SK-N-SH treated with all-trans-retinoic acid at 6 μM for 48 hours (cell line): ENCODE data around the gene PET100.

Source experiments
- ATAC-seq: fragments of 200-7000 bp; cut with Tn5 transposase; 3 replicates; pipeline ENCODE4 v1.9.1; 2020; ENCODE audit warnings: mild to moderate bottlenecking, moderate library complexity
- ARNTL ChIP-seq: fragments of 450-650 bp; formaldehyde crosslinking; IDR thresholded peaks from 2 replicates; pipeline ENCODE4 v1.5.0; 2020; ENCODE audit warnings: low read depth, mild to moderate bottlenecking, moderate library complexity, borderline replicate concordance
- BACH2 ChIP-seq: fragments of 250-450 bp; sonication (Bioruptor Pico); IDR thresholded peaks from 2 replicates; pipeline ENCODE4 v1.9.0; 2021; ENCODE audit warnings: mild to moderate bottlenecking, borderline replicate concordance
- CREB5 ChIP-seq: fragments of 250-450 bp; sonication (Bioruptor Pico); IDR thresholded peaks from 2 replicates; pipeline ENCODE4 v1.5.1; 2020; ENCODE audit warnings: low read depth, mild to moderate bottlenecking, moderate library complexity
- CSDC2 ChIP-seq: fragments of 250-450 bp; sonication (Bioruptor Pico); IDR thresholded peaks from 2 replicates; pipeline ENCODE4 v1.5.0; 2020; ENCODE audit warnings: mild to moderate bottlenecking, moderate library complexity
- ESRRG ChIP-seq: fragments of 250-450 bp; sonication (Bioruptor Pico); IDR thresholded peaks from 2 replicates; pipeline ENCODE4 v1.6.1; 2021; ENCODE audit warnings: mild to moderate bottlenecking
- GLIS3 ChIP-seq: fragments of 250-450 bp; sonication (Bioruptor Pico); IDR thresholded peaks from 2 replicates; pipeline ENCODE4 v1.5.0; 2020; ENCODE audit warnings: mild to moderate bottlenecking, moderate library complexity
- ISL1 ChIP-seq: fragments of 250-450 bp; sonication (Bioruptor Pico); IDR thresholded peaks from 2 replicates; pipeline ENCODE4 v2.1.2; 2022; ENCODE audit warnings: mild to moderate bottlenecking, moderate library complexity
- POU6F1 ChIP-seq: fragments of 250-450 bp; sonication (Bioruptor Pico); IDR thresholded peaks from 2 replicates; pipeline ENCODE4 v1.8.0; 2021; ENCODE audit warnings: low read depth, mild to moderate bottlenecking, moderate library complexity, borderline replicate concordance
- PPARA ChIP-seq: fragments of 250-450 bp; sonication (Bioruptor Pico); IDR thresholded peaks from 2 replicates; pipeline ENCODE4 v1.5.0; 2020; ENCODE audit warnings: mild to moderate bottlenecking, borderline replicate concordance
- RARB ChIP-seq: fragments of 250-450 bp; sonication (Bioruptor Pico); IDR thresholded peaks from 2 replicates; pipeline ENCODE4 v1.8.0; 2021; ENCODE audit warnings: mild to moderate bottlenecking, moderate library complexity
- SNAI2 ChIP-seq: fragments of 250-450 bp; sonication (Bioruptor Pico); IDR thresholded peaks from 2 replicates; pipeline ENCODE4 v1.5.0; 2020; ENCODE audit warnings: mild to moderate bottlenecking, moderate library complexity
- TCF4 ChIP-seq: fragments of 250-450 bp; sonication (Bioruptor Pico); IDR thresholded peaks from 2 replicates; pipeline ENCODE4 v1.8.0; 2021; ENCODE audit warnings: mild to moderate bottlenecking, moderate library complexity, borderline replicate concordance
- TSHZ2 ChIP-seq: fragments of 250-450 bp; sonication (Bioruptor Pico); IDR thresholded peaks from 2 replicates; pipeline ENCODE4 v1.5.0; 2020; ENCODE audit warnings: mild to moderate bottlenecking, moderate library complexity
- ZC3H10 ChIP-seq: fragments of 250-450 bp; sonication (Bioruptor Pico); IDR thresholded peaks from 2 replicates; pipeline ENCODE4 v1.5.1; 2021; ENCODE audit warnings: mild to moderate bottlenecking, moderate library complexity
- ZFP3 ChIP-seq: fragments of 250-450 bp; sonication (Bioruptor Pico); IDR thresholded peaks from 2 replicates; pipeline ENCODE4 v1.5.0; 2020; ENCODE audit warnings: mild to moderate bottlenecking, moderate library complexity
- ZFP30 ChIP-seq: fragments of 450-650 bp; formaldehyde crosslinking; IDR thresholded peaks from 2 replicates; pipeline ENCODE4 v1.5.0; 2022; ENCODE audit warnings: mild to moderate bottlenecking, moderate library complexity
- ZNF70 ChIP-seq: fragments of 450-650 bp; formaldehyde crosslinking; IDR thresholded peaks from 2 replicates; pipeline ENCODE4 v1.5.0; 2020; ENCODE audit warnings: mild to moderate bottlenecking, moderate library complexity
- ZNF8 ChIP-seq: fragments of 450-650 bp; formaldehyde crosslinking; IDR thresholded peaks from 2 replicates; pipeline ENCODE4 v1.5.0; 2020; ENCODE audit warnings: mild to moderate bottlenecking, moderate library complexity
- TF ChIP-seq, protein P1 (sequence below): fragments of 250-450 bp; sonication (Bioruptor Pico); IDR thresholded peaks from 2 replicates; pipeline ENCODE4 v1.5.1; 2021; ENCODE audit warnings: mild to moderate bottlenecking, moderate library complexity
- TF ChIP-seq, protein P2 (sequence below): fragments of 250-450 bp; sonication (Bioruptor Pico); IDR thresholded peaks from 2 replicates; pipeline ENCODE4 v1.8.0; 2020; ENCODE audit warnings: mild to moderate bottlenecking, moderate library complexity, borderline replicate concordance

PET100 gene

GRCh38 chr19:7639863-7640348 is 10.3 kb downstream of the PET100 start:
- no peak for TF ChIP-seq GLIS3 (CRISPR knock-in tag)
- TF ChIP-seq PPARA (CRISPR knock-in tag) = no peak
- no peak for TF ChIP-seq ZFP3 (CRISPR knock-in tag)
- no peak for TF ChIP-seq TSHZ2
- TF ChIP-seq ZFP30 (CRISPR knock-in tag) = no peak
- TF ChIP-seq POU6F1 (CRISPR knock-in tag) = no peak
- TF ChIP-seq ZNF70 (CRISPR knock-in tag) = no peak
- TF ChIP-seq, protein P1, sequence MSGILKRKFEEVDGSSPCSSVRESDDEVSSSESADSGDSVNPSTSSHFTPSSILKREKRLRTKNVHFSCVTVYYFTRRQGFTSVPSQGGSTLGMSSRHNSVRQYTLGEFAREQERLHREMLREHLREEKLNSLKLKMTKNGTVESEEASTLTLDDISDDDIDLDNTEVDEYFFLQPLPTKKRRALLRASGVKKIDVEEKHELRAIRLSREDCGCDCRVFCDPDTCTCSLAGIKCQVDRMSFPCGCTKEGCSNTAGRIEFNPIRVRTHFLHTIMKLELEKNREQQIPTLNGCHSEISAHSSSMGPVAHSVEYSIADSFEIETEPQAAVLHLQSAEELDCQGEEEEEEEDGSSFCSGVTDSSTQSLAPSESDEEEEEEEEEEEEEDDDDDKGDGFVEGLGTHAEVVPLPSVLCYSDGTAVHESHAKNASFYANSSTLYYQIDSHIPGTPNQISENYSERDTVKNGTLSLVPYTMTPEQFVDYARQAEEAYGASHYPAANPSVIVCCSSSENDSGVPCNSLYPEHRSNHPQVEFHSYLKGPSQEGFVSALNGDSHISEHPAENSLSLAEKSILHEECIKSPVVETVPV (CRISPR knock-in tag) = no peak
- no peak for TF ChIP-seq CSDC2
- no peak for TF ChIP-seq ESRRG
- TF ChIP-seq, all 23 proteins: peak for 0
- ATAC-seq = no peak

DNA sequence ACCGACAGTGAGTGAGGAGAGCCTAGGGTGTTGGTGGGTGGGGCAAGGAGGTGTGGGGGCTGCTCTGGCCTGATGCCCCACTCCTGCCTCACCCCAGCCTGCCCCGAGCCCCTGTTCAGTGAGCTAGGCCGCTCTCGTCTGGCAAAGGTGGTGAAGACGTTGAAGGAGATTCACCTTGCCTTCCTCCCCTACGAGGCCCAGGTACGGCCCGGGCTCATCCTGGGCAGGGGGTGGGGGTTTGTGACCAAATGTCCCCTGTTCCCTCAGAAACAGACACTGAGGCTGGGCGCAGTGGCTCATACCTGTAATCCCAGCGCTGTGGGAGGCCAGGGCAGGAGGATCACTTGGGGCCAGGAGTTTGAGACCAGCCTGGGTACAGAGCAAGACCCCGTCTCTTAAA is 11.2 kb downstream of the PET100 start:
- no peak for TF ChIP-seq ZNF8
- no peak for TF ChIP-seq ZFP30 (CRISPR knock-in tag)
- TF ChIP-seq, protein P1 (CRISPR knock-in tag) = no peak
- TF ChIP-seq BACH2 = no peak
- TF ChIP-seq ESRRG = no peak
- no peak for TF ChIP-seq ISL1 (CRISPR knock-in tag)
- TF ChIP-seq TCF4 = no peak
- no peak for TF ChIP-seq GLIS3 (CRISPR knock-in tag)
- no peak for TF ChIP-seq PPARA (CRISPR knock-in tag)
- TF ChIP-seq RARB (CRISPR knock-in tag) = no peak
- no peak for TF ChIP-seq ZC3H10 (CRISPR knock-in tag)
- no peak for TF ChIP-seq SNAI2 (CRISPR knock-in tag)
- no peak for TF ChIP-seq CREB5 (CRISPR knock-in tag)
- no peak for TF ChIP-seq ARNTL (CRISPR knock-in tag)
- TF ChIP-seq CSDC2 = no peak
- no peak for ATAC-seq

GRCh38 chr19:7641290-7642276 is 12.0 kb downstream of the PET100 start:
- TF ChIP-seq TCF4 (no peak), ZFP3 (CRISPR knock-in tag) (no peak), PPARA (CRISPR knock-in tag) (no peak), BACH2 (no peak), ZFP30 (CRISPR knock-in tag) (no peak), CSDC2 (no peak), ZC3H10 (CRISPR knock-in tag) (no peak), POU6F1 (CRISPR knock-in tag) (no peak)
- TF ChIP-seq, protein P2, sequence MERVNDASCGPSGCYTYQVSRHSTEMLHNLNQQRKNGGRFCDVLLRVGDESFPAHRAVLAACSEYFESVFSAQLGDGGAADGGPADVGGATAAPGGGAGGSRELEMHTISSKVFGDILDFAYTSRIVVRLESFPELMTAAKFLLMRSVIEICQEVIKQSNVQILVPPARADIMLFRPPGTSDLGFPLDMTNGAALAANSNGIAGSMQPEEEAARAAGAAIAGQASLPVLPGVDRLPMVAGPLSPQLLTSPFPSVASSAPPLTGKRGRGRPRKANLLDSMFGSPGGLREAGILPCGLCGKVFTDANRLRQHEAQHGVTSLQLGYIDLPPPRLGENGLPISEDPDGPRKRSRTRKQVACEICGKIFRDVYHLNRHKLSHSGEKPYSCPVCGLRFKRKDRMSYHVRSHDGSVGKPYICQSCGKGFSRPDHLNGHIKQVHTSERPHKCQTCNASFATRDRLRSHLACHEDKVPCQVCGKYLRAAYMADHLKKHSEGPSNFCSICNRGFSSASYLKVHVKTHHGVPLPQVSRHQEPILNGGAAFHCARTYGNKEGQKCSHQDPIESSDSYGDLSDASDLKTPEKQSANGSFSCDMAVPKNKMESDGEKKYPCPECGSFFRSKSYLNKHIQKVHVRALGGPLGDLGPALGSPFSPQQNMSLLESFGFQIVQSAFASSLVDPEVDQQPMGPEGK = no peak
- TF ChIP-seq, protein P1 (CRISPR knock-in tag) = no peak
- ATAC-seq = no peak
